HCT116 (cell line): Measurements from ENCODE around the gene EHMT1.

Experiments
- ATF3 ChIP-seq: IDR thresholded peaks from 2 replicates; pipeline ENCODE4 v1.6.1; 2012
- CTCF ChIP-seq, 3 experiments: fragments of 200-600 bp in 1 of 3; sonication (generic) in 1 of 3; IDR thresholded peaks in 2 of 3; conservative IDR thresholded peaks in 1 of 3; 2 replicates each; pipeline ENCODE4 v1.5.1; 2012 to 2017; ENCODE audit warnings: low read depth in 2 of 3, low read length in 2 of 3, antibody characterized with exemption in 1 of 3, borderline replicate concordance in 1 of 3, control low read depth in 1 of 3, mild to moderate bottlenecking in 1 of 3, mixed read lengths in 1 of 3, mixed run types in 1 of 3, moderate library complexity in 1 of 3; ENCODE audit not compliant: insufficient read depth in 1 of 3
- EGR1 ChIP-seq: IDR thresholded peaks from 2 replicates; pipeline ENCODE4 v1.6.1; 2012; ENCODE audit warnings: low read depth
- ELF1 ChIP-seq: IDR thresholded peaks from 2 replicates; pipeline ENCODE4 v1.6.1; 2012; ENCODE audit warnings: low read depth, borderline replicate concordance
- EZH2 ChIP-seq: fragments of 200-600 bp; sonication (generic); IDR thresholded peaks from 2 replicates; pipeline ENCODE4 v1.6.1; 2017; ENCODE audit warnings: antibody characterized with exemption, mixed run types
- POLR2A ChIP-seq: IDR thresholded peaks from 2 replicates; pipeline ENCODE4 v1.7.0; 2011; ENCODE audit warnings: borderline replicate concordance; ENCODE audit not compliant: insufficient read depth, insufficient read length; ENCODE audit errors: extremely low read depth
- POLR2AphosphoS5 ChIP-seq: IDR thresholded peaks from 2 replicates; pipeline ENCODE4 v1.6.1; 2011; ENCODE audit warnings: mild to moderate bottlenecking, low read depth, low read length, moderate library complexity
- RAD21 ChIP-seq: IDR thresholded peaks from 2 replicates; pipeline ENCODE4 v1.6.1; 2012; ENCODE audit warnings: low read depth, mild to moderate bottlenecking
- SIN3A ChIP-seq: IDR thresholded peaks from 2 replicates; pipeline ENCODE4 v1.6.1; 2012; ENCODE audit warnings: low read depth
- TCF7L2 ChIP-seq: IDR thresholded peaks from 2 replicates; pipeline ENCODE4 v1.7.0; 2011; ENCODE audit warnings: borderline replicate concordance, inconsistent platforms; ENCODE audit not compliant: insufficient read depth, insufficient read length; ENCODE audit errors: extremely low read depth
- YY1 ChIP-seq: IDR thresholded peaks from 2 replicates; pipeline ENCODE4 v1.6.1; 2011; ENCODE audit warnings: low read length, low read depth, moderate library complexity, mild to moderate bottlenecking; ENCODE audit not compliant: insufficient replicate concordance; ENCODE audit errors: extremely low read depth
- ZFX ChIP-seq: fragments of 450-650 bp; IDR thresholded peaks from 2 replicates; pipeline ENCODE4 v1.6.1; 2017
- TF ChIP-seq, protein P1 (sequence below): IDR thresholded peaks from 2 replicates; pipeline ENCODE4 v1.6.1; 2012; ENCODE audit warnings: low read depth
- TF ChIP-seq, protein P2 (sequence below): IDR thresholded peaks from 2 replicates; pipeline ENCODE4 v1.6.1; 2012

DNA sequence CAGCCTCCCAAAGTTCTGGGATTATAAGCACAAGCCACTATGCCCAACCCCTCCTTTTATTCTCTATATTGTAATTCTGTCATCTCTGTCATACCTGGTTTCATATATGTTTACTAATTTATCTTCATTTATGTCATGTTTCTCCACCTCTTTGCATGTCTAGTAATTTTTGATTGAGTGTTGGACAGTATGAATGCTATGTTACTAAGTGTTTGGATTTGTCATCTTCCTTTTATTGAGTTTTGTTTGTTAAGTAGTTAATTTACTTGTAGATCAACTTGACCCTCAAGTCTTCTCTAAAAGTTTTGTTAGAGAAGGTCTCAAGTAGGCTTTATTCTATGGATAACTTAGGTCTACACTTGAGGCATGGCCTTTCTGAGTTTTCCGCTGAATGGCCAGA lies 241.6 kb downstream of the EHMT1 start:
- no peak for TF ChIP-seq SIN3A
- TF ChIP-seq CTCF (IDR thresholded peaks at IDR 0.05 in 2 of 3, conservative IDR thresholded peaks at IDR 0.05 in 1 of 3; ENCODE audit: borderline replicate concordance in 1 of 3, insufficient read depth in 1 of 3, low read depth in 2 of 3, low read length in 2 of 3), result no peak
- TF ChIP-seq, protein P1, sequence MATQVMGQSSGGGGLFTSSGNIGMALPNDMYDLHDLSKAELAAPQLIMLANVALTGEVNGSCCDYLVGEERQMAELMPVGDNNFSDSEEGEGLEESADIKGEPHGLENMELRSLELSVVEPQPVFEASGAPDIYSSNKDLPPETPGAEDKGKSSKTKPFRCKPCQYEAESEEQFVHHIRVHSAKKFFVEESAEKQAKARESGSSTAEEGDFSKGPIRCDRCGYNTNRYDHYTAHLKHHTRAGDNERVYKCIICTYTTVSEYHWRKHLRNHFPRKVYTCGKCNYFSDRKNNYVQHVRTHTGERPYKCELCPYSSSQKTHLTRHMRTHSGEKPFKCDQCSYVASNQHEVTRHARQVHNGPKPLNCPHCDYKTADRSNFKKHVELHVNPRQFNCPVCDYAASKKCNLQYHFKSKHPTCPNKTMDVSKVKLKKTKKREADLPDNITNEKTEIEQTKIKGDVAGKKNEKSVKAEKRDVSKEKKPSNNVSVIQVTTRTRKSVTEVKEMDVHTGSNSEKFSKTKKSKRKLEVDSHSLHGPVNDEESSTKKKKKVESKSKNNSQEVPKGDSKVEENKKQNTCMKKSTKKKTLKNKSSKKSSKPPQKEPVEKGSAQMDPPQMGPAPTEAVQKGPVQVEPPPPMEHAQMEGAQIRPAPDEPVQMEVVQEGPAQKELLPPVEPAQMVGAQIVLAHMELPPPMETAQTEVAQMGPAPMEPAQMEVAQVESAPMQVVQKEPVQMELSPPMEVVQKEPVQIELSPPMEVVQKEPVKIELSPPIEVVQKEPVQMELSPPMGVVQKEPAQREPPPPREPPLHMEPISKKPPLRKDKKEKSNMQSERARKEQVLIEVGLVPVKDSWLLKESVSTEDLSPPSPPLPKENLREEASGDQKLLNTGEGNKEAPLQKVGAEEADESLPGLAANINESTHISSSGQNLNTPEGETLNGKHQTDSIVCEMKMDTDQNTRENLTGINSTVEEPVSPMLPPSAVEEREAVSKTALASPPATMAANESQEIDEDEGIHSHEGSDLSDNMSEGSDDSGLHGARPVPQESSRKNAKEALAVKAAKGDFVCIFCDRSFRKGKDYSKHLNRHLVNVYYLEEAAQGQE, result no peak
- no peak for TF ChIP-seq POLR2A
- TF ChIP-seq EZH2, result no peak
- no peak for TF ChIP-seq ZFX
- no peak for TF ChIP-seq POLR2AphosphoS5
- TF ChIP-seq, protein P2, sequence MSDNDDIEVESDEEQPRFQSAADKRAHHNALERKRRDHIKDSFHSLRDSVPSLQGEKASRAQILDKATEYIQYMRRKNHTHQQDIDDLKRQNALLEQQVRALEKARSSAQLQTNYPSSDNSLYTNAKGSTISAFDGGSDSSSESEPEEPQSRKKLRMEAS, result no peak
- no peak for TF ChIP-seq TCF7L2
- no peak for TF ChIP-seq EGR1
- TF ChIP-seq ELF1, result no peak
- no peak for TF ChIP-seq YY1
- TF ChIP-seq RAD21, result no peak
- TF ChIP-seq ATF3, result no peak
